Measurements from ENCODE around the gene TCF4.

TCF4 gene

DNA sequence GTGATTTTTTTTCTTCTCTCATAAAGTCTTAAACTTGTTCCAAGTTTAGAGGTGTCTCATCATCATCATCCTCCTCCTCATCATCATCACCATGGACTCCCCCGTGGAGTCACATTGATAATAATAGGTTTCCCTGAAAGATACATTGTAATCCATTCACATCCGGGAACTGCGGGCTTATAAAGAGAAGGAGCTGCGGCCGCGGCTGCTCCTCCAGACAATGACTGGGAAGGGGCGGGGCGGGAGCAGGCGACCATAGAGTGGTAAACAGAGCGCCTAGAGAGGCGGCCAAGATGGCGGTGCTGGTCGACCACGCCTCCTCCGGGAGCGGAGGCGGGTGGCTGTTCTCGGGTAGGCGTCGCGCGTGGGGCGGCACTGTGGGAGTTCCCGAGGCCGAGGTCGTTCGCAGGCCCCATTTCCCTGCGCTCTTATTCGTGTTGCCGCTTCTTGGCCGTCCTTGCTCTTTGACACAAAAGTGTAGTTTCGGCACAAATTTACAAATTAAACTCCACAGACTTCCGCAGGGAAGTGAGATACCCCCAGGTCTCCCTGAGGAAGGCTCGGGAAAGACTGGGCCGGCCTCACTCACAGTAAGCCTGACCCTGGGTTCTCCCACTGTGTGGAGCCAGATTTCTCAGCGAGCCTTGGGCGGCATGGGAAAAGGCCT, 1.8 kb upstream of the TCF4 start:
- Histone ChIP-seq H2AFZ (ENCODE audit: low read length) (peak overlapping the region; percentile 99), H3K27ac (ENCODE audit: low read length) (no peak overlapping the region), H3K4me3 (ENCODE audit: low read length) (peak overlapping the region; percentile 77), H3K9me3 (replicated peaks; ENCODE audit: insufficient read depth, low read length) (no peaks in the 10 kb centered on the region), H3F3A (ENCODE audit: insufficient read depth, low read length) (peaks cover 11% of the 10 kb centered on the region), H3K79me2 (ENCODE audit: low read length) (no peaks in the 10 kb centered on the region), H3K4me1 (ENCODE audit: low read length) (no peaks in the 10 kb centered on the region; the same call in 1 of the 2 replicates), H4K20me1 (ENCODE audit: insufficient read depth, low read length) (no peaks in the 10 kb centered on the region), H3K9ac (ENCODE audit: low read length) (peak overlapping the region; percentile 60), H3K4me2 (ENCODE audit: low read depth, low read length) (peak overlapping the region; percentile 85), H3K27me3 (replicated peaks; ENCODE audit: insufficient read depth, low read length) (no peaks in the 10 kb centered on the region), H3K9me2 (replicated peaks; ENCODE audit: insufficient read depth, low read length) (no peaks in the 10 kb centered on the region), H3K36me3 (replicated peaks; ENCODE audit: insufficient read depth, low read length) (no peaks in the 10 kb centered on the region)
- TF ChIP-seq EZH2 (optimal IDR thresholded peaks at IDR 0.05; ENCODE audit: low read depth, low read length) (no peak), EZH2phosphoT487 (IDR thresholded peaks at IDR 0.05; ENCODE audit: low read length) (no peak), CTCF (IDR thresholded peaks at IDR 0.05; ENCODE audit: low read length) (no peak)
- DNase-seq, result peak; percentile 87

DNA sequence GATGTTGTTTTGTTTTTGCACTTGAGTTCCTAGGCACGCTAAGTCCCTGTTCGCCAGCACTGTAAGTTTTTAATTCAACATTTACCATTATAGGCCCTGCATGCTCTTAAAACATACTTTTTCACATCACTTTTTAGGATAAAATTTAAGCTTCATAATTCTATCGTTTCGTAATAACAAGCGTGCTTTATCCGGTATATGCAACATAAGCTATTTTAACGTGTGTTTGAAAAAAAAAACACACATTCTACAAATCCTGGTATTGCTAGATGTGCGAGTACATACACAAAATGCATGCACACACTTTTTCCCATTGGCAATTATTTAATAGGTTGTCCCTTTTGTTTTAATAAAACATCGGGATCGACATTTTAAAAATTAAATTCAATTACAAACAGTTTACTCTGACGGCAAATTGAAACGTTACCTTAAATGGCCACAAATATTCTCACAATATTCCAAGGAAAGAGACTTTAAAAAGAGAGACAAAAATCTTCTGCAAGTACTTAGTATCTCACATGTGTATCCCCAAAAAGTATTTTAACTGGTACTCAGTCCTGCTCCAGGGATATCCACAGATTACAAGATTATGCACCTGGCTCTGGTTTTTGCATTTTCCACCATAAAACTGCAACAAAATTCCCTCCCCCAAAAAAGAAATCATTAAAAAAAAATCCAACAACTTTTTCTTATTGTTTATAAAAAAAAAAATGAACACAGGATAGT, 1.0 kb upstream of the TCF4 start:
- peak overlapping the region; percentile 77 for H3K4me3 ChIP-seq (ENCODE audit: low read length)
- H3K79me2 ChIP-seq (ENCODE audit: low read length), result no peaks in the 10 kb centered on the region
- no peaks in the 10 kb centered on the region for H3K9me2 ChIP-seq (replicated peaks; ENCODE audit: insufficient read depth, low read length)
- no peaks in the 10 kb centered on the region; the same call in 1 of the 2 replicates for H3K4me1 ChIP-seq (ENCODE audit: low read length)
- no peaks in the 10 kb centered on the region for H3K9me3 ChIP-seq (replicated peaks; ENCODE audit: insufficient read depth, low read length)
- peaks cover 11% of the 10 kb centered on the region for H3F3A ChIP-seq (ENCODE audit: insufficient read depth, low read length)
- no peaks in the 10 kb centered on the region for H3K27me3 ChIP-seq (replicated peaks; ENCODE audit: insufficient read depth, low read length)
- H4K20me1 ChIP-seq (ENCODE audit: insufficient read depth, low read length), result no peaks in the 10 kb centered on the region
- no peak for TF ChIP-seq EZH2phosphoT487 (IDR thresholded peaks at IDR 0.05; ENCODE audit: low read length)
- no peak for TF ChIP-seq EZH2 (optimal IDR thresholded peaks at IDR 0.05; ENCODE audit: low read depth, low read length)
- no peak for TF ChIP-seq CTCF (IDR thresholded peaks at IDR 0.05; ENCODE audit: low read length)
- peak overlapping the region; percentile 85 for H3K4me2 ChIP-seq (ENCODE audit: low read depth, low read length)
- H3K36me3 ChIP-seq (replicated peaks; ENCODE audit: insufficient read depth, low read length), result no peaks in the 10 kb centered on the region
- peak overlapping the region; percentile 99 for H2AFZ ChIP-seq (ENCODE audit: low read length)
- peak overlapping the region; percentile 58 for H3K9ac ChIP-seq (ENCODE audit: low read length)
- DNase-seq, result no peak
- peak overlapping the region; percentile 72 for H3K27ac ChIP-seq (ENCODE audit: low read length)

DNA sequence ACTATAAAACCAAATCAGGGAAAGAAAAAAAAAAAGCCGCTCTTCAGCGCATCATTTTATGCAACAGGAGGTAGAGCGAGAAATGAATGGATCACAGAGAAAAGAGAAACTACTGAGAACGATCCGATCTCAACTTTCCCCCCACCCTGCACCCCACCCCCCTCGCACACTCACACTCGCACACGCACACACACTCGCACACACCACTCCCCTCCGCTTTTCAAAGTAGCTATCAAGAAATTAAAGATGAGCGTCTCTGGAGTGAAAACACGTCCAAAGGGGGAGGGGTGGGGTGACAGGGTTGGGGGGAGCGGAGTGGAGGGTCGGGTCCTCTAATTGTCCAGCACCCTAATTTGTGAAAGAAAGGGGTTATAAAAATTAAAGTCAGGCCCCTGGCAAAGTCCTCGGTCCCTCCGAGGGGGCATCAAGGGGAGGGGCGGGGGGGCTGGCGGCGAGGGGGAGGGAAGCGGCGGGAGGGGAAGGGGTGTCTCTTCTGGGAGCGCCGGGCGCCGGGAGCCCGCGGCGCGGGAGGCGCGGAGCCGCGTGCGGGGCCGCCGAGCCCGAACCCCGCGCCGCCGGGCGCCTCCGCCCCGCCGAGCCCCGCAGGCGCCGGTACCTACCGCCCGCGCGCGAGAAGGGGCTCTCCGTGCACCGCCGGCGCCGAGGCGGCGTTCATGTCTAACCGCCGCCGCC, 428 bp downstream of the TCF4 start:
- Histone ChIP-seq H3K4me1 (ENCODE audit: low read length) (no peaks in the 10 kb centered on the region; the same call in 1 of the 2 replicates), H3K36me3 (replicated peaks; ENCODE audit: insufficient read depth, low read length) (no peaks in the 10 kb centered on the region), H3K9ac (ENCODE audit: low read length) (peak overlapping the region; percentile 28; the same call in 1 of the 2 replicates), H4K20me1 (ENCODE audit: insufficient read depth, low read length) (no peaks in the 10 kb centered on the region), H3K79me2 (ENCODE audit: low read length) (no peaks in the 10 kb centered on the region), H3K4me3 (ENCODE audit: low read length) (peak overlapping the region; percentile 62), H3K27ac (ENCODE audit: low read length) (no peak overlapping the region), H3F3A (ENCODE audit: insufficient read depth, low read length) (peaks cover 11% of the 10 kb centered on the region), H3K9me2 (replicated peaks; ENCODE audit: insufficient read depth, low read length) (no peaks in the 10 kb centered on the region), H3K9me3 (replicated peaks; ENCODE audit: insufficient read depth, low read length) (no peaks in the 10 kb centered on the region), H3K27me3 (replicated peaks; ENCODE audit: insufficient read depth, low read length) (no peaks in the 10 kb centered on the region), H3K4me2 (ENCODE audit: low read depth, low read length) (no peak overlapping the region), H2AFZ (ENCODE audit: low read length) (no peak overlapping the region)
- TF ChIP-seq CTCF (IDR thresholded peaks at IDR 0.05; ENCODE audit: low read length) (no peak), EZH2phosphoT487 (IDR thresholded peaks at IDR 0.05; ENCODE audit: low read length) (no peak), EZH2 (optimal IDR thresholded peaks at IDR 0.05; ENCODE audit: low read depth, low read length) (no peak)
- peak; percentile 19 for DNase-seq
